WERI-Rb-1 (cell line): ENCODE results near the gene ZNF354C.
"Not testable (repeated sequence)": the region's sequence is repeated elsewhere in the genome, so short reads cannot be mapped to it uniquely, and the experiment has no call there.

ENCODE experiments used
- DNase-seq: peaks from one replicate; pipeline ENCODE4 v3.0.0-alpha.2; 2020
- H3K27ac ChIP-seq: fragments of 250-450 bp; sonication (Bioruptor Pico); 2 replicates; pipeline ENCODE4 v1.5.1; 2020; ENCODE audit warnings: mild to moderate bottlenecking, moderate library complexity
- H3K27me3 ChIP-seq: fragments of 250-450 bp; sonication (Bioruptor Pico); 2 replicates; pipeline ENCODE4 v1.5.1; 2021; ENCODE audit warnings: mild to moderate bottlenecking, low read depth, moderate library complexity; ENCODE audit not compliant: insufficient read depth, severe bottlenecking
- H3K36me3 ChIP-seq: fragments of 250-450 bp; sonication (Bioruptor Pico); 2 replicates; pipeline ENCODE4 v1.5.1; 2020; ENCODE audit warnings: mild to moderate bottlenecking, moderate library complexity
- H3K4me3 ChIP-seq: 2 replicates; pipeline ENCODE4 v1.5.1; 2011; ENCODE audit warnings: low read depth, mild to moderate bottlenecking, control low read depth, low read length
- H3K9me3 ChIP-seq: fragments of 250-450 bp; sonication (Bioruptor Pico); 2 replicates; pipeline ENCODE4 v1.5.1; 2021; ENCODE audit warnings: mild to moderate bottlenecking, moderate library complexity; ENCODE audit not compliant: severe bottlenecking
- TF ChIP-seq, protein P1 (sequence below): IDR thresholded peaks from 2 replicates; pipeline ENCODE4 v1.5.1; 2011; ENCODE audit warnings: low read depth, mild to moderate bottlenecking, control low read depth, inconsistent platforms, low read length

The ZNF354C gene

DNA sequence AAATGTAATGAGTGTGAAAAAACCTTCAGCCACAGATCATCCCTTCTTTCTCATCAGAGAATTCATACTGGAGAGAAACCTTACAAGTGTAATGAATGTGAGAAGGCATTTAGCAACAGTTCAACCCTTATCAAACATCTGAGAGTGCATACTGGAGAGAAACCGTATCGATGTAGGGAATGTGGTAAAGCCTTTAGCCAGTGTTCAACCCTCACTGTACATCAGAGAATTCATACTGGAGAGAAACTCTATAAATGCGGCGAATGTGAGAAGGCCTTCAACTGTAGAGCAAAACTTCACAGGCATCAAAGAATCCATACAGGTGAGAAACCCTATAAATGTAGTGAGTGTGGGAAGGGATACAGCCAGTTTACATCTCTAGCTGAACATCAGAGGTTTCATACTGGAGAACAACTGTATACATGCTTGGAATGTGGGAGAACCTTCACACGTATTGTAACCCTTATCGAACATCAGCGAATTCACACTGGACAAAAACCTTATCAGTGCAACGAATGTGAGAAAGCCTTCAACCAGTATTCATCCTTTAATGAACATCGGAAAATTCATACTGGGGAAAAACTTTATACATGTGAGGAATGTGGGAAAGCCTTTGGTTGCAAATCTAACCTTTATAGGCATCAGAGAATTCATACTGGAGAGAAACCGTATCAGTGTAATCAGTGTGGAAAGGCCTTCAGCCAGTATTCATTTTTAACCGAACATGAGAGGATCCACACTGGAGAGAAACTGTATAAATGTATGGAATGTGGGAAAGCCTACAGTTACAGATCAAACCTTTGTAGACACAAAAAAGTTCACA lies 19.2 kb downstream of the ZNF354C start:
- H3K9me3 ChIP-seq, result peaks cover 11% of the 10 kb centered on the region
- no peak for DNase-seq

DNA sequence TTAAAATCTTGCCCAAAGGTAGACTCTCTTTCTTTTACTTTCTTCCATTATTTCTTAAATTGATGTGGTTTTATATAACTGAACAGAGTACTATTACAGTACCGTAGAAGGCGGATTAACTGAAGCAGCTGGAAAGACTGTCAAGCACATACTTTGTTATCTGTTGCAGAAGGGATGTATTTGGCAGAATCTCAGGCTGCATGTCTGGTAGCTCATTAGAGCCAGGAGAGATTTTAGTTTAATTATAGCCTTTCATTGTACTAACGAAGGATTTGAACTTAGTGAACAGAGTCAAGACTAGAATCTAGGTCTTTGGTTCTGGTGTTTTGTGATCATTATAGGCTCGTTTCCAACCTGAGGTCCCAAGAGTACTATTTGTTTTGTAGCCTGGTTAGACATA lies 20.6 kb downstream of the ZNF354C start:
- no peak overlapping the region for H3K27ac ChIP-seq
- H3K36me3 ChIP-seq, result peaks cover 44% of the 10 kb centered on the region
- no peak for DNase-seq
- H3K9me3 ChIP-seq, result peaks cover 11% of the 10 kb centered on the region
- H3K4me3 ChIP-seq, result no peak overlapping the region
- TF ChIP-seq, protein P1, sequence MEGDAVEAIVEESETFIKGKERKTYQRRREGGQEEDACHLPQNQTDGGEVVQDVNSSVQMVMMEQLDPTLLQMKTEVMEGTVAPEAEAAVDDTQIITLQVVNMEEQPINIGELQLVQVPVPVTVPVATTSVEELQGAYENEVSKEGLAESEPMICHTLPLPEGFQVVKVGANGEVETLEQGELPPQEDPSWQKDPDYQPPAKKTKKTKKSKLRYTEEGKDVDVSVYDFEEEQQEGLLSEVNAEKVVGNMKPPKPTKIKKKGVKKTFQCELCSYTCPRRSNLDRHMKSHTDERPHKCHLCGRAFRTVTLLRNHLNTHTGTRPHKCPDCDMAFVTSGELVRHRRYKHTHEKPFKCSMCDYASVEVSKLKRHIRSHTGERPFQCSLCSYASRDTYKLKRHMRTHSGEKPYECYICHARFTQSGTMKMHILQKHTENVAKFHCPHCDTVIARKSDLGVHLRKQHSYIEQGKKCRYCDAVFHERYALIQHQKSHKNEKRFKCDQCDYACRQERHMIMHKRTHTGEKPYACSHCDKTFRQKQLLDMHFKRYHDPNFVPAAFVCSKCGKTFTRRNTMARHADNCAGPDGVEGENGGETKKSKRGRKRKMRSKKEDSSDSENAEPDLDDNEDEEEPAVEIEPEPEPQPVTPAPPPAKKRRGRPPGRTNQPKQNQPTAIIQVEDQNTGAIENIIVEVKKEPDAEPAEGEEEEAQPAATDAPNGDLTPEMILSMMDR, result no peak
- no peaks in the 10 kb centered on the region for H3K27me3 ChIP-seq

More for the DNA sequence above, 19.2 kb downstream of the ZNF354C start:
- peaks cover 45% of the 10 kb centered on the region for H3K36me3 ChIP-seq
- H3K27me3 ChIP-seq, result no peaks in the 10 kb centered on the region
- TF ChIP-seq, protein P1, result no peak
- no peak overlapping the region for H3K27ac ChIP-seq
- H3K4me3 ChIP-seq, result no peak overlapping the region

DNA sequence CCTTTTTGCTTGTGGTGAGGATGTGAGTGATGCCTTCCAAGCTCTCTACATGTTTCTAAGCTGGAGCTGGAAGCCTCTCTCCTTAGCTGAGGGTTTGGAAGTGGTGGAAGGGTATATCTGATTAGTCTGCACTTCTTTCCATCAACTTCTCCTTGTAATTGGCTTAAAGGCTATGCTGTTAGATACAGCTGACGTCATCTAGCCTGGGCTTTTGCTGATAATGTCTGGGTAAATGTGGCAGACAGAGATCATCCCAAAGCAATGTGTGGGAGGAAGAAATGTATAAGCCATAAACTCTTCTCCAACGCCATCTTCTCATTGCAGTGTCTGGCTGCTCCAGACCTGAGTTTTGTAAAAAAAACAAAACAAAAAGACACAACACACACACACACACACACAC lies 29.3 kb downstream of the ZNF354C start:
- Histone ChIP-seq H3K27ac (no peak overlapping the region), H3K27me3 (no peaks in the 10 kb centered on the region), H3K36me3 (no peaks in the 10 kb centered on the region), H3K9me3 (no peaks in the 10 kb centered on the region), H3K4me3 (no peak overlapping the region)
- TF ChIP-seq, protein P1, result no peak
- DNase-seq, result no peak

GRCh38 chr5:179101282-179101681 lies 41.1 kb downstream of the ZNF354C start:
- not testable (repeated sequence) for H3K4me3 ChIP-seq, H3K9me3 ChIP-seq, DNase-seq, H3K36me3 ChIP-seq, H3K27me3 ChIP-seq, H3K27ac ChIP-seq

- Histone ChIP-seq H3K36me3 (no peaks in the 10 kb centered on the region), H3K4me3 (no peak overlapping the region), H3K9me3 (no peaks in the 10 kb centered on the region), H3K27me3 (no peaks in the 10 kb centered on the region), H3K27ac (no peak overlapping the region)
- TF ChIP-seq, protein P1, result no peak
- DNase-seq, result no peak
These were observed 50.4 kb downstream of the ZNF354C start for GRCh38 chr5:179110528-179110927.

DNA sequence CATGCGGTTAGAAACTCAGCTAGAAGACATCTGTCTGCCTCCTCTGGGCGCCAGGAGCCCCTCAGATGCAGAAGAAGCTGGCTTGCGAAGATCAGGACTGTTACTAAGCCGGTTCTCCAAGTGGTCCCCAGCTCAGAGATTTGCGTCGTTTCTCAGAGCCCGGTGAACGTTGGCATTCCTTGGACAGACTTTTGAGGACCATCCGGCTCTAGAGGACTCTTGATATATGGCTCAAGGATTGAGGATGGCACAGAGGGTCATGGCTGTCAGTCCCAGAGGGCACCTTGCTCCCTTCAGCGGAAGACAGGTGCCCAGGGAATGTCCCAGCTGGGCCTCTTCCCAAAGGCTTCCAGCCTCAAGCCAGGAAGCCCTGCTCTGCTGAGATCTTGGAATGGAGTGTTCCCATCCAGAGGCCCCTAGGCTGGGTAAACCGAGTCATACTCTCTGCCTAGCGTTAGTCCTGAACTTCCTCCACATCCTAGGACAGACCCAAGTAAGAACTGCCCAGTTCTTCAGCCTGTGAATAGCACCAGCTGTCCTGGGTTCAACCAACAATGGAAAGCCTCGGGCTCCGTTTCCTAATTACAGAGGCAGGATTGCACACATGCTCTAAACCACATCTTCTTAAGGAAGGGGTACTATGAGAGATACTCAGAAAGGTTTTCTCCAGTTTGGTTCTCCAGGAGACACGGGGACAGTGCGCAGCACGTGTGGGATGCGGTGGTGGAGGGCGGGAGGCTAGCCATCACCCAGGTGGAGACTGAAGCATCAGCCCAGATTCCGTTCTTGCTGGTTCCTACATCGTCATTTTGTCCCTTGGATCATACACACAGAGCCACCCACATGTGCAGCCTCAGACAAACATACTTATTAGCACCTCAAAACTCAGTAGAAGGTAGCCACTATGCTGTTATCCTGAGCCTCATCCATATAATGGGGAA lies 51.4 kb downstream of the ZNF354C start:
- Histone ChIP-seq H3K9me3 (no peaks in the 10 kb centered on the region), H3K27me3 (no peaks in the 10 kb centered on the region), H3K36me3 (no peaks in the 10 kb centered on the region), H3K4me3 (no peak overlapping the region), H3K27ac (no peak overlapping the region)
- DNase-seq, result no peak
- TF ChIP-seq, protein P1, result no peak
